Stimulated activated CD4-positive, alpha-beta T cell treated with anti-CD3 and anti-CD28 coated beads, Interleukin-2, amount 100 ng/mL, for 24 hours (primary cell): Measurements from ENCODE around the gene FOXJ1.

Source experiments
- DNase-seq, 2 donors: peaks; one replicate each; pipeline ENCODE4 v3.0.0-alpha.2; 2020

FOXJ1 gene

DNA sequence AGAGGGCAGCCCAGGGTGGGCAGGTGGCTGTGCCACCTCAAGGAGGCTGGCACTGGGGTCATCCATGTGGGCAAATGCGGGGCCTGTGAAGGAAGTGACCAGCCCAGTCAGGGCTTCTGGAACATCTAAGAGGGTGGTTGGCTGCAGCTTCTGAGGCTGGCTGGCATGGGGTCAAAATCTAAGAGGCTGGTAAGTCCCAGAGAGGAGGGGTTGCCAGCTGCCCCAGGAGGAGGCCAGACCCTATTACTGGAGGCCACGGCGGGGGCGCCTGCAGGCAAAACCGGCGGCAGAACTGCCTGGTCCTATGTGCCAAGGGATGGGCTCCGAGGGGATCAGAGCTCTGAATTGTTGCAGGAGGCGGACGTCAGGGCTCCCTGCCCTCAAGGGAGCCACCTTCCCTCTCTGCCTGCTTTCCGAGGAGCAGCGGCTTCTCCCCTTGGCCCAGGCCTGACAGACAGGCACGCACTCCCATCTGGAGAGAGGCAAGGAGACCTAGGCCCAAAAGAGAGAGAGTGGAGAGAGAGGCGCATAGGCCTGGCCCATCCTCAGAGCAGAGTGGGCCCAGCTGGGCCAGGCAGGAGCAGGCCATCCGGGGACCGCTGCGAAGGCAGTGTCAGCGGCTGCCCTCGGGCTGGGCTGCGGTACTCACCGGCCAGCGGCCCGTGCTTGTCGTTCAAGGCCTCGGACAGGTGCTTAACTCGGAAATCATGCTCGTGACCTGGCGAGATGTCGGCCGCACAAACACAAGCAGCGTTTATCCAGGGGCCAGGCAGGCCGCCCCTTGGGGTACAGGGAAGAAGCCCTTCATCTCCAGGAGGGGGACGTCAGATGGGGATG, 51.1 kb downstream of the FOXJ1 start:
- no peak for DNase-seq

DNA sequence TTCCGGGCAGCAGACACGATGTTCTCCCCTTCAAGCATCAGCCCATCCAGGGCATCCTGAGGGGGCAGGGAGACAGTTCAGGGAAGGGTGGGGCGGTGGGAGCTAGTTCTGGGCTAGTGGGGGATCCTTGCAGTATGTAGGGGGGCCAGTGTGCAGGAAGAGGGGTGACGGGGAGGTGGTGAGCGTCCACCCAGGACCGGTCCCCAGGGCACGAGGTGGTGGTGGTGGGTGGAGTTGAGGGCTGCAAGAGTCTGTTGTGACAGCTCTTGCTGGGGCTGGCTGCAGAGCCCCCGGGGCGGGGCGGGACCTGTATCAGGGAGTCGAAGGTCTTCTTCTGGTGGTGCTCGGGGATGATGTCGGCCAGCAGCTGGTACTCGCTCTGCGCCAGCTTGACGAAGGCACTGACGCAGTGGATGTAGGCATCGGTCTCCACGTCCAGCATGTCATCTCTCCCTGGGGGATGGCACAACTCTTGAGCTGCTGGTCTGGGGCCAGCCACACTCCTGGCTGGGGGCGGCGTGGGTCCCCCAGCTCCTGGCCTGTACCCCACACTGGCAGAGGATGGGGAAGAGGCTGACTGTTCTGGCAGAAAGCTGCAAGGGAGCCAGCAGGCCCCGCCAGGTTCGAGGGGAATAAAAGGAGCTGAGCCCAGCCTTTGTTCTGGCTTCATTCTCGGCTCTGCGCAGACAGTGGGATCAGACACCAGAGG, 52.0 kb downstream of the FOXJ1 start:
- no peak for DNase-seq

DNA sequence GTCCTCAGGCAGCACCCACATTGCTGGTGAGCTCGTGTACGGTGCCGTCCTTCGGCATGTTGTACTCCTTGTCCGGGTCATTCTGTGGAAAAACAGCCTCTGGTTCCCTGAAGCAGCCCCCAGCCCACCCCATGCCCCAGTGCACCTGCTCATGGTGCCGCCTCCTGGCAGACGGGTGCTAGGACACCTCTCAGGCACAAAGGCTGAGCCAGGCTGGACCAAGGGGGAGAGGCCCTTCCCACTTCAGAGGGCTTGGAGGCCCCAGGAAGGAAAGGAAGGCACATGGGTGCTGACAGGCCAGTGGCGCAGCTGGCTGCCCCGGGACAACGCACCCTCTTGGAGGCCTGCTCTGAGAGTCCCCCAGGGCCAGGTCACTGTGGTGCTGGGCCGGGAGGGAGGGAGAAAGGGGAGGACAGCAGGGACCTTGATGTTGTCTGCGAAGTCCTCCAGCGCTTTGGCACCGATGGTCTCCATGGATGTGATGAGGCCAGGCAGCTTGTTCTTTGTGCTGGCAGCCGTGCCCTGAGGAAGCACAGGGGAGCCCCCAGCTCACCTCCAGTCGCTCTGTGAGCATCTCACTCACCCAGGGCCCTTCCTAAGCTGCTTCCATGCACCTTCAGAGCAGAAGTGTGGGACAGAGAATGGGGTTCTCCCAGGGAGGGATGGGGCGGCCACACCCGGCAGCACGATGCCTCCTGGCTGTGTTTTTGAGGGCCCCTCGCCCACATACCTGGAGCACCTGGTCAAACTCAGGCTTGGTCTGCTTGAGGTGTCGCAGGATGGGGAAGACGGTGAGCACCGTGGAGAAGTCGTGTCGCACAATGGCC, 52.8 kb downstream of the FOXJ1 start:
- no peak for DNase-seq

DNA sequence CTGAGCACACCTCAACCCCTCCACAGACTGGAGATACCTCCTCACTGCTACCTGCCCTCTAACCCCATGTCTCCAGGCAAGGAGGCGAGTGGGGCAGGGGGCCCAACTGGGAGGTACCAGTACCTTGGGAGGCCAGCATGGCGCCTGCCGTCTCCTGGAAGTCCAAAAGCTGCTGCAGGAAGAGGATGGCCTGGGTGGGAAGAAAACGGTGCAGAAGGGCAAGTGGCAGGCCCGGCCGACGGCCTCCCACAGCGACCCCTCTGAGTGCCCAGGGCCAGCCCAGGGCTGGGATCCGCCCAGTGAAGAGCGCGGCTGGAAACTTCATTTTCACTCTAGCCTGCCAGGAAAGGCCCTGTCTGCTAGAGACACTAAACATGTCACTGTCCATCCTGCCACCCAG, 53.5 kb downstream of the FOXJ1 start:
- DNase-seq, result no peak

DNA sequence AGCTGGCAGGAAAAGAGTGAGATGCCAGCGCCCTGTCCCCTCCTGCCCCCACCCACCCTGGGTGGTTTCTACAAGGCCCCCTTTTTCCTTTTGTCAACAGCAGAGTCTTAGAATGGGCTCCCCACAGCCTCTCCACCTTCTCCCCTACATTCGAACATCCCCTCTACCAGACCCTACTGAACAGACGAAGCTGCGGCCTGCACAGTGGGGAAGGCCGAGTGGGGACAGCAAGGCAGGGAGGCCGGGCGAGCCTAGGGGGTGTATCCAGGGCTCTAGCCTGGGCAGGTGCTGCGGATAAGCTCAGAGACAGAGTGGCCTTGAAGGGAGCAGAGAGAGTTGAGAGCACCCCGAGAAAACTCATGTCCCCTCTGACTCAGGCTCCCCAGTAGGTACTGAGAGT, 54.7 kb downstream of the FOXJ1 start:
- no peak for DNase-seq
